Measurements from ENCODE around the gene SMIM38.

GRCh38 chr11:69119190-69119589, 36.5 kb upstream of the SMIM38 start:
- TF ChIP-seq POLR2AphosphoS5 (IDR thresholded peaks at IDR 0.05; ENCODE audit: low read depth, low read length) (no peak), SIN3A (IDR thresholded peaks at IDR 0.05; ENCODE audit: borderline replicate concordance, insufficient read depth, low read length) (no peak), REST (IDR thresholded peaks at IDR 0.05; ENCODE audit: insufficient read depth in 1 of 2, low read depth in 2 of 2, low read length in 2 of 2) (no peak), FOXP2 (optimal IDR thresholded peaks at IDR 0.05; ENCODE audit: borderline replicate concordance, extremely low read depth, extremely low read length, insufficient read depth) (no peak), TAF1 (IDR thresholded peaks at IDR 0.05; ENCODE audit: borderline replicate concordance, insufficient read depth, low read length) (no peak)

Data from PFSK-1 (cell line).